HepG2 (cell line): ENCODE data around the gene NBL1. TPM values are rescaled to one million over a fixed set of nuclear protein-coding genes. Genes with fewer than 3 reads are reported as not detected.

Source experiments
- CCAR2 ChIP-seq: fragments of 200-400 bp; formaldehyde crosslinking; optimal IDR thresholded peaks from 2 replicates; pipeline ENCODE3; 2018; ENCODE audit warnings: low read depth, mild to moderate bottlenecking, low read length, moderate library complexity
- CCDC6 ChIP-seq: sonication (generic); formaldehyde crosslinking; IDR thresholded peaks from 2 replicates; pipeline ENCODE4 v1.8.1; 2022; ENCODE audit warnings: mild to moderate bottlenecking, missing genetic modification reagents, moderate library complexity
- DMTF1 ChIP-seq: sonication (generic); formaldehyde crosslinking; IDR thresholded peaks from 2 replicates; pipeline ENCODE4 v1.4.0; 2020; ENCODE audit warnings: mild to moderate bottlenecking, missing genetic modification reagents
- FLYWCH1 ChIP-seq: sonication (generic); formaldehyde crosslinking; IDR thresholded peaks from 2 replicates; pipeline ENCODE4 v1.8.1; 2023; ENCODE audit warnings: mild to moderate bottlenecking, missing genetic modification reagents
- FOXM1 ChIP-seq: sonication (generic); formaldehyde crosslinking; IDR thresholded peaks from 2 replicates; pipeline ENCODE4 v1.5.0; 2020; ENCODE audit warnings: missing genetic modification reagents
- GABPA ChIP-seq, 2 experiments: IDR thresholded peaks; 2 replicates each; pipeline ENCODE4 v1.6.1; 2011 to 2016; ENCODE audit warnings: low read depth in 2 of 2, low read length in 1 of 2, missing biosample characterization in 1 of 2, missing genetic modification characterization in 1 of 2
- HNF1A ChIP-seq, 2 experiments: sonication (generic) in 1 of 2; formaldehyde crosslinking in 1 of 2; IDR thresholded peaks; 2 replicates each; pipeline versions ENCODE4 v1.4.0 to v1.6.1; 2016 to 2020; ENCODE audit warnings: borderline replicate concordance in 1 of 2, low read depth in 1 of 2, mild to moderate bottlenecking in 1 of 2, missing genetic modification reagents in 1 of 2
- HOMEZ ChIP-seq: IDR thresholded peaks from 2 replicates; pipeline ENCODE4 v1.6.1; 2016; ENCODE audit warnings: low read depth
- MYNN ChIP-seq: sonication (generic); formaldehyde crosslinking; IDR thresholded peaks from 2 replicates; pipeline ENCODE4 v1.4.0; 2020; ENCODE audit warnings: mild to moderate bottlenecking, low read depth, missing genetic modification reagents
- NRL ChIP-seq: sonication (generic); formaldehyde crosslinking; IDR thresholded peaks from 2 replicates; pipeline ENCODE4 v1.5.0; 2020; ENCODE audit warnings: missing genetic modification reagents, mild to moderate bottlenecking, moderate library complexity, borderline replicate concordance
- PAWR ChIP-seq: sonication (generic); formaldehyde crosslinking; IDR thresholded peaks from 2 replicates; pipeline ENCODE4 v1.4.0; 2020; ENCODE audit warnings: missing genetic modification reagents, mild to moderate bottlenecking, borderline replicate concordance
- PHF20 ChIP-seq: sonication (generic); formaldehyde crosslinking; IDR thresholded peaks from 2 replicates; pipeline ENCODE4 v1.5.0; 2020; ENCODE audit warnings: mild to moderate bottlenecking, missing genetic modification reagents
- SAP130 ChIP-seq: IDR thresholded peaks from 2 replicates; pipeline ENCODE4 v1.6.1; 2016; ENCODE audit warnings: low read depth
- SP5 ChIP-seq: IDR thresholded peaks from 2 replicates; pipeline ENCODE4 v1.6.1; 2016; ENCODE audit warnings: low read depth, borderline replicate concordance
- THAP8 ChIP-seq: sonication (generic); formaldehyde crosslinking; IDR thresholded peaks from 2 replicates; pipeline ENCODE4 v1.5.1; 2020; ENCODE audit warnings: missing genetic modification reagents, mild to moderate bottlenecking, borderline replicate concordance
- YY1 ChIP-seq: IDR thresholded peaks from 2 replicates; pipeline ENCODE4 v1.6.1; 2011; ENCODE audit warnings: low read length, low read depth, moderate library complexity, mild to moderate bottlenecking; ENCODE audit not compliant: insufficient read depth, insufficient replicate concordance
- ZFP37 ChIP-seq: sonication (generic); formaldehyde crosslinking; IDR thresholded peaks from 2 replicates; pipeline ENCODE4 v1.4.0; 2020; ENCODE audit warnings: missing genetic modification reagents, borderline replicate concordance
- ZNF230 ChIP-seq: sonication (generic); formaldehyde crosslinking; IDR thresholded peaks from 2 replicates; pipeline ENCODE4 v1.4.0; 2020; ENCODE audit warnings: mild to moderate bottlenecking, missing genetic modification reagents
- ZNF256 ChIP-seq: sonication (generic); formaldehyde crosslinking; conservative IDR thresholded peaks from 2 replicates; pipeline ENCODE4 v1.4.0; 2020; ENCODE audit warnings: missing genetic modification reagents
- ZNF607 ChIP-seq: sonication (generic); formaldehyde crosslinking; IDR thresholded peaks from 2 replicates; pipeline ENCODE4 v1.5.1; 2020; ENCODE audit warnings: missing genetic modification reagents, mild to moderate bottlenecking, borderline replicate concordance
- polyA plus RNA-seq, 8 experiments: library from polyadenylated mRNA; depleted of rRNA in 3 of 8; stranded (reverse) in 7 of 8; unstranded in 1 of 8; fragments of >200 nt; fragmentation: Illumina TruSeq in 4 of 8; extraction: Trizol in 4 of 8; gene quantifications; 2 replicates each; pipeline versions ENCODE4 v1.2.1 to v1.2.3, GENCODE V29; 2011 to 2016; ENCODE audit warnings: low read depth in 4 of 8, missing spikeins in 1 of 8, mixed read lengths in 1 of 8; ENCODE audit not compliant: insufficient read depth in 1 of 8
- total RNA-seq, 5 experiments: library from RNA; depleted of rRNA; stranded (reverse); fragments of >200 nt; fragmentation: Illumina TruSeq; extraction: Trizol; gene quantifications; 2 replicates each; pipeline ENCODE4 v1.2.3, GENCODE V29; 2016; ENCODE audit warnings: low read depth in 1 of 5

NBL1 gene
- total and polyA plus RNA-seq, 2 of the 13 experiments (the other 11 are each of a cell fraction or from before 2014, with no cell fraction given), result 2.7 to 13.8 TPM

- no peak for TF ChIP-seq YY1
- peak; percentile 81 for TF ChIP-seq SP5 (CRISPR knock-in tag)
- TF ChIP-seq HNF1A (IDR thresholded peaks at IDR 0.05; ENCODE audit: low read depth), result peak; percentile 49; the same call in 1 of the 2 replicates
- TF ChIP-seq HNF1A (CRISPR knock-in tag; IDR thresholded peaks at IDR 0.05; ENCODE audit: borderline replicate concordance), result 0 out of 2 replicates have a peak, but pooled peaks have one; percentile 11
- no peak for TF ChIP-seq ZNF230 (CRISPR knock-in tag)
- TF ChIP-seq CCDC6, result no peak
- TF ChIP-seq SAP130 (CRISPR knock-in tag), result peak; percentile 93
- no peak for TF ChIP-seq PHF20 (CRISPR knock-in tag)
- TF ChIP-seq FOXM1 (CRISPR knock-in tag), result no peak
- no peak for TF ChIP-seq MYNN
- TF ChIP-seq HOMEZ (CRISPR knock-in tag), result peak; percentile 42; the same call in 1 of the 2 replicates
- TF ChIP-seq PAWR (CRISPR knock-in tag), result no peak
- TF ChIP-seq THAP8 (CRISPR knock-in tag), result no peak
- no peak for TF ChIP-seq ZNF256 (CRISPR knock-in tag)
- no peak for TF ChIP-seq DMTF1 (CRISPR knock-in tag)
- no peak for TF ChIP-seq FLYWCH1 (CRISPR knock-in tag)
- TF ChIP-seq NRL (CRISPR knock-in tag), result no peak
- no peak for TF ChIP-seq ZFP37 (CRISPR knock-in tag)
- TF ChIP-seq CCAR2, result no peak
- no peak for TF ChIP-seq GABPA (IDR thresholded peaks at IDR 0.05; ENCODE audit: low read depth, low read length)
- TF ChIP-seq GABPA (CRISPR knock-in tag; IDR thresholded peaks at IDR 0.05; ENCODE audit: low read depth), result peak; percentile 9; the same call in 1 of the 2 replicates
- no peak for TF ChIP-seq ZNF607
These were observed 24.3 kb upstream of the NBL1 start (continued) for GRCh38 chr1:19619697-19620384.
